HepG2 (cell line): Measurements from ENCODE around the gene ATP6V0E1. TPM values are rescaled to one million over a fixed set of nuclear protein-coding genes. Genes with fewer than 3 reads are reported as not detected.
A peak's percentile ranks its signal among the peaks of the same experiment; 100 is the strongest.

Source experiments
- ATAC-seq: fragments of 200-7000 bp; cut with Tn5 transposase; 3 replicates; pipeline ENCODE4 v1.9.1; 2020; ENCODE audit warnings: mild to moderate bottlenecking, moderate library complexity
- BruUV-seq: library from RNA; stranded (reverse); fragments of 400-500 nt; replicated peaks from 2 replicates; lab custom pipeline; 2021; lab: Mats Ljungman, UMichigan
- CTCF ChIA-PET: fragments of 300-600 bp; formaldehyde crosslinking; extraction: SDS; loops from one replicate; lab custom pipeline; 2021; ENCODE audit warnings: low total read pairs, inconsistent platforms, low intra/inter-chr PET ratio; lab: Yijun Ruan, JAX
- POLR2A ChIA-PET: fragments of 350-600 bp; sonication (Branson Sonifier 250); formaldehyde crosslinking; loops from one replicate; lab custom pipeline; 2020; ENCODE audit warnings: antibody characterized with exemption, inconsistent platforms; lab: Yijun Ruan, JAX
- DNase-seq: peaks from one replicate; pipeline ENCODE4 v3.0.0-alpha.2; 2015; ENCODE audit warnings: low spot score
- FAIRE-seq: peaks from 3 replicates; lab custom pipeline; 2011; peaks lifted over from hg19 to GRCh38; lab: Jason Lieb, UNC
- H2AFZ ChIP-seq: one replicate; pipeline ENCODE4 v1.6.1; 2011; ENCODE audit warnings: low read length, inconsistent platforms
- H3K27ac ChIP-seq: fragments of 300-600 bp; 3 replicates; pipeline ENCODE4 v1.8.0; 2011; ENCODE audit warnings: mixed run types, mild to moderate bottlenecking, mixed read lengths, low read length, inconsistent platforms; ENCODE audit not compliant: insufficient read depth; ENCODE audit errors: extremely low read length
- H3K27me3 ChIP-seq, 2 experiments: fragments of 200-600 bp in 1 of 2; 2 replicates in 1 of 2; 3 replicates in 1 of 2; pipeline versions ENCODE4 v1.6.0 to v1.8.0; 2011; ENCODE audit warnings: low read length in 2 of 2, mild to moderate bottlenecking in 2 of 2, moderate library complexity in 2 of 2, inconsistent platforms in 1 of 2; ENCODE audit not compliant: insufficient read depth in 2 of 2, control insufficient read depth in 1 of 2
- H3K36me3 ChIP-seq, 2 experiments: fragments of 200-600 bp in 1 of 2; replicated peaks in 1 of 2; 2 replicates in 1 of 2; 3 replicates in 1 of 2; pipeline versions ENCODE4 v1.5.1 to v1.8.0; 2011; ENCODE audit warnings: low read length in 2 of 2, inconsistent platforms in 1 of 2; ENCODE audit not compliant: insufficient read depth in 2 of 2, control insufficient read depth in 1 of 2
- H3K4me1 ChIP-seq: 2 replicates; pipeline ENCODE4 v1.5.1; 2012; ENCODE audit warnings: low read length, inconsistent platforms; ENCODE audit not compliant: insufficient read depth
- H3K4me2 ChIP-seq: 2 replicates; pipeline ENCODE4 v1.6.0; 2011; ENCODE audit warnings: low read depth, low read length, inconsistent platforms
- H3K4me3 ChIP-seq, 3 experiments: fragments of 200-600 bp in 1 of 3; sonication (generic), shearing (Covaris generic) in 1 of 3; replicated peaks in 1 of 3; 2 replicates each; pipeline ENCODE4 v1.5.1; 2011 to 2016; ENCODE audit warnings: low read length in 3 of 3, inconsistent platforms in 2 of 3, low read depth in 2 of 3, mild to moderate bottlenecking in 2 of 3, control low read depth in 1 of 3, mixed read lengths in 1 of 3; ENCODE audit not compliant: insufficient read depth in 1 of 3
- H3K79me2 ChIP-seq: one replicate; pipeline ENCODE4 v1.6.1; 2011; ENCODE audit warnings: low read length, inconsistent platforms; ENCODE audit not compliant: insufficient read depth
- H3K9ac ChIP-seq: 2 replicates; pipeline ENCODE4 v1.6.0; 2011; ENCODE audit warnings: mild to moderate bottlenecking, low read depth, low read length, inconsistent platforms; ENCODE audit not compliant: insufficient read depth
- H3K9me3 ChIP-seq: 2 replicates; pipeline ENCODE4 v1.5.1; 2012; ENCODE audit warnings: mild to moderate bottlenecking, low read length
- H4K20me1 ChIP-seq: 2 replicates; pipeline ENCODE4 v1.6.0; 2011; ENCODE audit warnings: inconsistent platforms, mild to moderate bottlenecking, low read length, moderate library complexity; ENCODE audit not compliant: insufficient read depth
- ZBTB49 ChIP-seq: sonication (generic); formaldehyde crosslinking; IDR thresholded peaks from 2 replicates; pipeline ENCODE4 v1.4.0; 2020; ENCODE audit warnings: missing genetic modification reagents, borderline replicate concordance
- ZFX ChIP-seq: sonication (generic); formaldehyde crosslinking; IDR thresholded peaks from 2 replicates; pipeline ENCODE4 v1.4.0; 2020; ENCODE audit warnings: mild to moderate bottlenecking, low read depth, missing genetic modification reagents, moderate library complexity
- ZNF549 ChIP-seq: sonication (generic); formaldehyde crosslinking; IDR thresholded peaks from 2 replicates; pipeline ENCODE4 v1.5.0; 2020; ENCODE audit warnings: missing genetic modification reagents
- ZNF629 ChIP-seq: sonication (generic); formaldehyde crosslinking; conservative IDR thresholded peaks from 2 replicates; pipeline ENCODE4 v1.5.0; 2020; ENCODE audit warnings: missing genetic modification reagents
- ZNF710 ChIP-seq: sonication (generic); formaldehyde crosslinking; IDR thresholded peaks from 2 replicates; pipeline ENCODE4 v1.5.0; 2020; ENCODE audit warnings: mild to moderate bottlenecking, missing genetic modification reagents, borderline replicate concordance
- WGBS: methylation state at CpG from one replicate; pipeline ENCODE4 v1.1.6; 2017; ENCODE audit warnings: low lambda C conversion rate; 5-methylcytosine and 5-hydroxymethylcytosine counted together
- in situ Hi-C: cut with HindIII; loops from 2 replicates; pipeline ENCODE4 v1.10.0; 2017; ENCODE audit warnings: low pct_unique_long_range_greater_than_20kb; ENCODE audit not compliant: extremely low pct_ligation_motif_present
- intact Hi-C: fragments of 100-400 bp; cut with micrococcal nuclease; formaldehyde crosslinking; loops from one replicate; pipeline ENCODE4 v1.10.0; 2022; ENCODE audit not compliant: unreplicated experiment
- polyA plus RNA-seq, 8 experiments: library from polyadenylated mRNA; depleted of rRNA in 3 of 8; stranded (reverse) in 7 of 8; unstranded in 1 of 8; fragments of >200 nt; fragmentation: Illumina TruSeq in 4 of 8; extraction: Trizol in 4 of 8; gene quantifications; 2 replicates each; pipeline versions ENCODE4 v1.2.1 to v1.2.3, GENCODE V29; 2011 to 2016; ENCODE audit warnings: low read depth in 4 of 8, missing spikeins in 1 of 8, mixed read lengths in 1 of 8; ENCODE audit not compliant: insufficient read depth in 1 of 8
- total RNA-seq, 5 experiments: library from RNA; depleted of rRNA; stranded (reverse); fragments of >200 nt; fragmentation: Illumina TruSeq; extraction: Trizol; gene quantifications; 2 replicates each; pipeline ENCODE4 v1.2.3, GENCODE V29; 2016; ENCODE audit warnings: low read depth in 1 of 5

The ATP6V0E1 gene
- total and polyA plus RNA-seq, 2 of the 13 experiments (the other 11 are each of a cell fraction or from before 2014, with no cell fraction given) = 143 to 215 TPM

GRCh38 chr5:172949426-172949825 lies 34.1 kb upstream of the ATP6V0E1 start (continued):
- TF ChIP-seq ZBTB49 (CRISPR knock-in tag) (no peak), ZFX (CRISPR knock-in tag) (no peak), ZNF549 (no peak)
- TF ChIP-seq, all 625 proteins: peak for 0

GRCh38 chr5:172950176-172950965 lies 33.2 kb upstream of the ATP6V0E1 start:
- ATAC-seq (no peak), FAIRE-seq (no peak)
- H3K36me3 ChIP-seq = peaks cover 15 to 42% of the 10 kb centered on the region in 2 experiments
- H3K4me1 ChIP-seq = no peaks in the 10 kb centered on the region
- over 99% methylated on average over 11 of the region's 12 CpGs for WGBS
- BruUV-seq = no TSS peak
- no peak overlapping the region for H3K4me2 ChIP-seq
- H3K9me3 ChIP-seq = no peaks in the 10 kb centered on the region
- no peaks in the 10 kb centered on the region for H3K79me2 ChIP-seq
- H3K9ac ChIP-seq = no peak overlapping the region
- TF ChIP-seq ZNF710 (CRISPR knock-in tag) (no peak), ZNF629 (CRISPR knock-in tag) (peak; percentile 79)
- TF ChIP-seq, all 625 proteins: peak for 1
- intact Hi-C loops (no loop called here), in situ Hi-C loops (no loop called here)
- Histone ChIP-seq H4K20me1 (no peaks in the 10 kb centered on the region), H2AFZ (no peak overlapping the region), H3K27ac (no peak overlapping the region), H3K4me3 (no peak overlapping the region), H3K27me3 (no peaks in the 10 kb centered on the region)
- DNase-seq = no peak
- POLR2A ChIA-PET = no interaction called here
- CTCF ChIA-PET = no interaction called here
